ENCODE results near the gene AQP6. TPM values are rescaled to one million over a fixed set of nuclear protein-coding genes. Genes with fewer than 3 reads are reported as not detected.

Gene AQP6
- total and polyA plus RNA-seq, 10 donors = 0.03 to 0.36 TPM; not detected in 8

- Histone ChIP-seq H3K27me3 (replicated peaks in 1 of 7) (peaks cover 0 to 2% (median 0%) of the 10 kb centered on the region in 7 donors), H3K4me3 (no peak overlapping the region), H3K9me3 (no peaks in the 10 kb centered on the region), H3K4me1 (peaks cover 0 to 19% (median 4%) of the 10 kb centered on the region in 6 donors), H3K36me3 (no peaks in the 10 kb centered on the region), H3K27ac (no peak overlapping the region)
- WGBS, 5 donors = 89 to 100% (median 100%) methylated on average over 1 of the region's 1 CpG
- no peak for TF ChIP-seq POLR2AphosphoS5 (IDR thresholded peaks at IDR 0.05)
- TF ChIP-seq CTCF (IDR thresholded peaks at IDR 0.05 in 8 of 11, conservative IDR thresholded peaks at IDR 0.05 in 3 of 11) = no peak
- no peak for TF ChIP-seq POLR2A (IDR thresholded peaks at IDR 0.05)
- intact Hi-C loops (cut with DNase I; ENCODE audit: low total_unique reads) = no loop called here
- peak; percentile 21 for DNase-seq
Measured at GRCh38 chr12:49939707-49940106, 33.0 kb upstream of the AQP6 start.

GRCh38 chr12:49941556-49942511 lies 30.9 kb upstream of the AQP6 start:
- intact Hi-C loops (cut with DNase I; ENCODE audit: low total_unique reads) = no loop called here
- no peaks in the 10 kb centered on the region for H3K36me3 ChIP-seq
- H3K4me3 ChIP-seq = no peak overlapping the region
- peaks cover 5 to 33% (median 15%) of the 10 kb centered on the region in 6 donors for H3K4me1 ChIP-seq
- TF ChIP-seq CTCF (IDR thresholded peaks at IDR 0.05 in 8 of 11, conservative IDR thresholded peaks at IDR 0.05 in 3 of 11) = no peak
- TF ChIP-seq POLR2A (IDR thresholded peaks at IDR 0.05) = no peak
- no peak for TF ChIP-seq POLR2AphosphoS5 (IDR thresholded peaks at IDR 0.05)
- peaks cover 0 to 2% (median 0%) of the 10 kb centered on the region in 7 donors for H3K27me3 ChIP-seq (replicated peaks in 1 of 7)
- DNase-seq = peak; percentile 60
- H3K9me3 ChIP-seq = no peaks in the 10 kb centered on the region
- 79 to 89% (median 82%) methylated on average over 13 of the region's 13 CpGs for WGBS, 5 donors
- H3K27ac ChIP-seq = no peak overlapping the region

GRCh38 chr12:49942512-49942893 lies 30.2 kb upstream of the AQP6 start:
- Histone ChIP-seq H3K9me3 (no peaks in the 10 kb centered on the region), H3K4me3 (no peak overlapping the region), H3K27ac (no peak overlapping the region), H3K27me3 (replicated peaks in 1 of 7) (peaks cover 0 to 2% (median 0%) of the 10 kb centered on the region in 7 donors), H3K4me1 (peaks cover 5 to 33% (median 15%) of the 10 kb centered on the region in 6 donors), H3K36me3 (no peaks in the 10 kb centered on the region)
- no peak for TF ChIP-seq POLR2AphosphoS5 (IDR thresholded peaks at IDR 0.05)
- TF ChIP-seq CTCF (IDR thresholded peaks at IDR 0.05 in 8 of 11, conservative IDR thresholded peaks at IDR 0.05 in 3 of 11) = no peak
- no peak for TF ChIP-seq POLR2A (IDR thresholded peaks at IDR 0.05)
- no peak for DNase-seq
- intact Hi-C loops (cut with DNase I; ENCODE audit: low total_unique reads) = no loop called here
- WGBS, 5 donors = 90 to 95% (median 92%) methylated on average over 3 of the region's 3 CpGs

GRCh38 chr12:49942921-49943624 lies 29.7 kb upstream of the AQP6 start:
- WGBS, 5 donors = 58 to 80% (median 75%) methylated on average over 13 to 14 of the region's 14 CpGs
- H3K27ac ChIP-seq = no peak overlapping the region
- DNase-seq = peak; percentile 55

More at GRCh38 chr12:49942921-49943624, 29.7 kb upstream of the AQP6 start:
- intact Hi-C loops (cut with DNase I; ENCODE audit: low total_unique reads) = no loop called here
- TF ChIP-seq CTCF (IDR thresholded peaks at IDR 0.05 in 8 of 11, conservative IDR thresholded peaks at IDR 0.05 in 3 of 11) (no peak), POLR2AphosphoS5 (IDR thresholded peaks at IDR 0.05) (no peak), POLR2A (IDR thresholded peaks at IDR 0.05) (no peak)
- peaks cover 0 to 2% (median 0%) of the 10 kb centered on the region in 7 donors for H3K27me3 ChIP-seq (replicated peaks in 1 of 7)
- no peak overlapping the region for H3K4me3 ChIP-seq
- H3K4me1 ChIP-seq = peaks cover 5 to 33% (median 15%) of the 10 kb centered on the region in 6 donors
- H3K9me3 ChIP-seq = no peaks in the 10 kb centered on the region
- no peaks in the 10 kb centered on the region for H3K36me3 ChIP-seq

All from spleen (tissue), 11 donors.